HepG2 (cell line): ENCODE data around the gene ABAT. TPM values are rescaled to one million over a fixed set of nuclear protein-coding genes. Genes with fewer than 3 reads are reported as not detected.

Source experiments
- HCFC1 ChIP-seq: fragments of 150-350 bp; IDR thresholded peaks from 2 replicates; pipeline ENCODE4 v1.6.1; 2014; ENCODE audit warnings: low read depth, low read length
- HOMEZ ChIP-seq: IDR thresholded peaks from 2 replicates; pipeline ENCODE4 v1.6.1; 2016; ENCODE audit warnings: low read depth
- SNAI1 ChIP-seq: sonication (generic); formaldehyde crosslinking; IDR thresholded peaks from 2 replicates; pipeline ENCODE4 v1.5.0; 2020; ENCODE audit warnings: mild to moderate bottlenecking, missing genetic modification reagents, borderline replicate concordance
- ZBTB46 ChIP-seq: sonication (generic); formaldehyde crosslinking; IDR thresholded peaks from 2 replicates; pipeline ENCODE4 v1.4.0; 2020; ENCODE audit warnings: mild to moderate bottlenecking, missing genetic modification reagents, borderline replicate concordance
- ZFP90 ChIP-seq: sonication (generic); formaldehyde crosslinking; IDR thresholded peaks from 2 replicates; pipeline ENCODE4 v1.8.0; 2022; ENCODE audit warnings: missing genetic modification reagents, mild to moderate bottlenecking, inconsistent platforms, borderline replicate concordance
- ZNF18 ChIP-seq: sonication (generic); formaldehyde crosslinking; IDR thresholded peaks from 2 replicates; pipeline ENCODE4 v1.8.0; 2022; ENCODE audit warnings: mild to moderate bottlenecking, missing genetic modification reagents; ENCODE audit not compliant: insufficient replicate concordance
- ZNF407 ChIP-seq: sonication (generic); formaldehyde crosslinking; IDR thresholded peaks from one replicate; pipeline ENCODE4 v1.5.1; 2020; ENCODE audit warnings: mild to moderate bottlenecking, missing genetic modification reagents; ENCODE audit errors: not compliant biosample characterization
- ZNF512B ChIP-seq: sonication (generic); formaldehyde crosslinking; IDR thresholded peaks from 2 replicates; pipeline ENCODE4 v1.5.1; 2020; ENCODE audit warnings: missing genetic modification reagents, mild to moderate bottlenecking, borderline replicate concordance
- ZSCAN31 ChIP-seq: sonication (generic); formaldehyde crosslinking; IDR thresholded peaks from 2 replicates; pipeline ENCODE4 v1.5.0; 2020; ENCODE audit warnings: low read depth, mild to moderate bottlenecking, missing genetic modification reagents
- polyA plus RNA-seq, 8 experiments: library from polyadenylated mRNA; depleted of rRNA in 3 of 8; stranded (reverse) in 7 of 8; unstranded in 1 of 8; fragments of >200 nt; fragmentation: Illumina TruSeq in 4 of 8; extraction: Trizol in 4 of 8; gene quantifications; 2 replicates each; pipeline versions ENCODE4 v1.2.1 to v1.2.3, GENCODE V29; 2011 to 2016; ENCODE audit warnings: low read depth in 4 of 8, missing spikeins in 1 of 8, mixed read lengths in 1 of 8; ENCODE audit not compliant: insufficient read depth in 1 of 8
- total RNA-seq, 5 experiments: library from RNA; depleted of rRNA; stranded (reverse); fragments of >200 nt; fragmentation: Illumina TruSeq; extraction: Trizol; gene quantifications; 2 replicates each; pipeline ENCODE4 v1.2.3, GENCODE V29; 2016; ENCODE audit warnings: low read depth in 1 of 5

The ABAT gene
- total and polyA plus RNA-seq, 2 of the 13 experiments (the other 11 are each of a cell fraction or from before 2014, with no cell fraction given): 47.6 to 97.3 TPM

GRCh38 chr16:8740775-8741355 lies 66.4 kb downstream of the ABAT start (continued):
- no peak for TF ChIP-seq ZNF512B (CRISPR knock-in tag)
- peak; percentile 99 for TF ChIP-seq HOMEZ
- no peak for TF ChIP-seq ZNF407 (CRISPR knock-in tag)
- no peak for TF ChIP-seq SNAI1 (CRISPR knock-in tag)
- TF ChIP-seq ZFP90 (CRISPR knock-in tag): no peak
- TF ChIP-seq ZBTB46 (CRISPR knock-in tag): no peak
- no peak for TF ChIP-seq ZNF18 (CRISPR knock-in tag)
- no peak for TF ChIP-seq HCFC1
- TF ChIP-seq ZSCAN31 (CRISPR knock-in tag): no peak
